Loucy (cell line): Measurements from ENCODE around the gene OR2T2.
"Not testable (repeated sequence)": the region's sequence is repeated elsewhere in the genome, so short reads cannot be mapped to it uniquely, and the experiment has no call there.

Experiments used
- EZH2phosphoT487 ChIP-seq: fragments of 200-600 bp; IDR thresholded peaks from 2 replicates; pipeline ENCODE4 v1.6.1; 2018; ENCODE audit warnings: antibody characterized with exemption, mild to moderate bottlenecking, moderate library complexity, borderline replicate concordance
- TF ChIP-seq, protein P1 (sequence below): fragments of 200-600 bp; sonication (generic); conservative IDR thresholded peaks from 2 replicates; pipeline ENCODE4 v1.5.1; 2014; ENCODE audit warnings: mild to moderate bottlenecking, antibody characterized with exemption, low read length

DNA sequence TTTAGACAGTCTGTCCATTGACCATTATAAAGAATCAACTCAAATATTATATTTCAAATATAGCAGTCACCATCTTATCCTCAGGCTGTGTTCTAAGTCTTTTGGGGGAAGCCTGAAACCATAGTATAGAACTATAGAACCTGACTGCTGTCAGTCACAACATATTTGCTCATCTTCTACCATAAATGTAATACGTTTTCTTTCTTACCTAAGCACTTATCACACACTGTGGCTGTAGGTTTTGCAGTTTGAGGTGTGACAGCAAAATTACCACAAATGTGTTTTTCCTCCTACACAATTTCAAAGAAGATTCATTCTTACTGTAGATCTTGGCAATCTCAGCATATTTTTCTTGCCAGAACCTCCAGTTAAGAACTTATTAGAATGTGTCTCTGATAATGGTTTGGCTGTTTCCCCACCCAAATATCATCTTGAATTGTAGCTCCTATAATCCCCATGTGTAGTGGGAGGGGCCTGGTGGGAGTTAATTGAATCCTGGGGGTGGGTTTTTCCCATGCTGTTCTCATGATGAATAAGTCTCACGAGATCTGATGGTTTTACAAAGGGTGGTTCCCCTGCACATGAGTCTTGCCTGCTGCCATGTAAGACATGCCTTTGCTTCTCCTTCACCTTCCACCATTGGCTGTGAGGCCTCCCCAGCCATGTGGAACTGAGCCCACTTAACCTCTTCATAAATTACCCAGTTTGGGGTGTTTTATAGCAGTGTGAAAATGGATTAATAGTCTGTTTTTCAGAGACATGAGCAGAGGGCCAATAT is 2.7 kb upstream of the OR2T2 start:
- TF ChIP-seq, protein P1, sequence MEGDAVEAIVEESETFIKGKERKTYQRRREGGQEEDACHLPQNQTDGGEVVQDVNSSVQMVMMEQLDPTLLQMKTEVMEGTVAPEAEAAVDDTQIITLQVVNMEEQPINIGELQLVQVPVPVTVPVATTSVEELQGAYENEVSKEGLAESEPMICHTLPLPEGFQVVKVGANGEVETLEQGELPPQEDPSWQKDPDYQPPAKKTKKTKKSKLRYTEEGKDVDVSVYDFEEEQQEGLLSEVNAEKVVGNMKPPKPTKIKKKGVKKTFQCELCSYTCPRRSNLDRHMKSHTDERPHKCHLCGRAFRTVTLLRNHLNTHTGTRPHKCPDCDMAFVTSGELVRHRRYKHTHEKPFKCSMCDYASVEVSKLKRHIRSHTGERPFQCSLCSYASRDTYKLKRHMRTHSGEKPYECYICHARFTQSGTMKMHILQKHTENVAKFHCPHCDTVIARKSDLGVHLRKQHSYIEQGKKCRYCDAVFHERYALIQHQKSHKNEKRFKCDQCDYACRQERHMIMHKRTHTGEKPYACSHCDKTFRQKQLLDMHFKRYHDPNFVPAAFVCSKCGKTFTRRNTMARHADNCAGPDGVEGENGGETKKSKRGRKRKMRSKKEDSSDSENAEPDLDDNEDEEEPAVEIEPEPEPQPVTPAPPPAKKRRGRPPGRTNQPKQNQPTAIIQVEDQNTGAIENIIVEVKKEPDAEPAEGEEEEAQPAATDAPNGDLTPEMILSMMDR, result not testable (repeated sequence)
- TF ChIP-seq EZH2phosphoT487, result not testable (repeated sequence)
